GM12878 (cell line): ENCODE data around the gene FAM98C. TPM values are rescaled to one million over a fixed set of nuclear protein-coding genes. Genes with fewer than 3 reads are reported as not detected.

Experiments
- ATAC-seq: fragments of 200-7000 bp; cut with Tn5 transposase; 3 replicates; pipeline ENCODE4 v1.9.1; 2020; ENCODE audit warnings: mild to moderate bottlenecking, moderate library complexity
- BruUV-seq: library from RNA; stranded (reverse); fragments of 400-500 nt; replicated peaks from 2 replicates; lab custom pipeline; 2021; lab: Mats Ljungman, UMichigan
- CTCF ChIA-PET: fragments of 300-600 bp; sonication (Branson Sonifier 250); formaldehyde crosslinking; extraction: SDS; loops from one replicate; lab custom pipeline; 2021; ENCODE audit warnings: inconsistent platforms; lab: Yijun Ruan, JAX
- POLR2A ChIA-PET: fragments of 350-600 bp; formaldehyde crosslinking; extraction: SDS; loops from one replicate; lab custom pipeline; 2021; ENCODE audit warnings: inconsistent platforms; lab: Charles Lee
- RAD21 ChIA-PET: fragments of 300-600 bp; sonication (Branson Sonifier 250); formaldehyde crosslinking; loops from one replicate; lab custom pipeline; 2023; ENCODE audit warnings: antibody characterized with exemption; ENCODE audit not compliant: unreplicated experiment; lab: Charles Lee
- SMC1A ChIA-PET: fragments of 300-600 bp; sonication (Branson Sonifier 250); formaldehyde crosslinking; loops from one replicate; lab custom pipeline; 2023; ENCODE audit not compliant: unreplicated experiment, uncharacterized antibody; lab: Charles Lee
- DNase-seq: peaks from one replicate; pipeline ENCODE4 v3.0.0-alpha.2; 2011; ENCODE audit warnings: low read depth, low spot score
- FAIRE-seq: peaks from 3 replicates; lab custom pipeline; 2011; peaks lifted over from hg19 to GRCh38; lab: Jason Lieb, UNC
- H2AFZ ChIP-seq: 2 replicates; pipeline ENCODE4 v1.6.0; 2011; ENCODE audit warnings: low read depth, low read length, control low read depth; ENCODE audit not compliant: control insufficient read depth
- H3K27ac ChIP-seq: 2 replicates; pipeline ENCODE4 v1.5.1; 2011; ENCODE audit warnings: control low read depth; ENCODE audit not compliant: control insufficient read depth, insufficient read depth
- H3K27me3 ChIP-seq, 2 experiments: replicated peaks in 1 of 2; 2 replicates each; pipeline versions ENCODE4 v1.6.0 to v1.6.1; 2011; ENCODE audit warnings: low read length in 1 of 2; ENCODE audit not compliant: control insufficient read depth in 2 of 2, insufficient read depth in 2 of 2
- H3K36me3 ChIP-seq, 2 experiments: 2 replicates each; pipeline ENCODE4 v1.5.1; 2011; ENCODE audit warnings: low read length in 1 of 2; ENCODE audit not compliant: control insufficient read depth in 2 of 2, insufficient read depth in 2 of 2
- H3K4me1 ChIP-seq: 2 replicates; pipeline ENCODE4 v1.6.1; 2011; ENCODE audit warnings: mild to moderate bottlenecking, low read length, moderate library complexity, mixed read lengths; ENCODE audit not compliant: control insufficient read depth, insufficient read depth
- H3K4me2 ChIP-seq: 2 replicates; pipeline ENCODE4 v1.6.0; 2011; ENCODE audit warnings: control low read depth; ENCODE audit not compliant: control insufficient read depth, insufficient read depth
- H3K4me3 ChIP-seq: fragments of 200-600 bp; sonication (generic); 2 replicates; pipeline ENCODE4 v1.5.1; 2016
- H3K79me2 ChIP-seq: 2 replicates; pipeline ENCODE4 v1.6.0; 2011; ENCODE audit warnings: low read length; ENCODE audit not compliant: control insufficient read depth, insufficient read depth
- H3K9ac ChIP-seq: 2 replicates; pipeline ENCODE4 v1.8.0; 2011; ENCODE audit warnings: low read length, control low read depth, mixed read lengths; ENCODE audit not compliant: control insufficient read depth, insufficient read depth
- H3K9me3 ChIP-seq: replicated peaks from 3 replicates; pipeline ENCODE4 v1.5.1; 2011; ENCODE audit warnings: mild to moderate bottlenecking, low read length; ENCODE audit not compliant: control insufficient read depth, insufficient read depth
- H4K20me1 ChIP-seq: 2 replicates; pipeline ENCODE4 v1.6.0; 2011; ENCODE audit not compliant: control insufficient read depth, insufficient read depth
- CBX3 ChIP-seq: fragments of 200-600 bp; sonication (generic); IDR thresholded peaks from 2 replicates; pipeline ENCODE4 v1.6.1; 2016; ENCODE audit warnings: low read depth, borderline replicate concordance
- CHD2 ChIP-seq: IDR thresholded peaks from 2 replicates; pipeline ENCODE4 v1.6.1; 2011; ENCODE audit warnings: low read depth, low read length, improper control_type of control experiment, borderline replicate concordance
- E2F4 ChIP-seq: IDR thresholded peaks from 2 replicates; pipeline ENCODE4 v1.6.1; 2012; ENCODE audit warnings: low read depth, low read length, improper control_type of control experiment
- GABPA ChIP-seq: IDR thresholded peaks from 2 replicates; pipeline ENCODE4 v1.6.1; 2014; ENCODE audit warnings: antibody characterized with exemption, low read depth, mild to moderate bottlenecking, inconsistent platforms
- HDAC2 ChIP-seq: fragments of 200-600 bp; sonication (generic); IDR thresholded peaks from 2 replicates; pipeline ENCODE4 v1.6.1; 2017
- IRF4 ChIP-seq: IDR thresholded peaks from 2 replicates; pipeline ENCODE4 v1.6.1; 2011; ENCODE audit warnings: low read depth, low read length
- MXI1 ChIP-seq: fragments of 150-350 bp; IDR thresholded peaks from 2 replicates; pipeline ENCODE4 v1.6.1; 2011; ENCODE audit warnings: low read depth, mild to moderate bottlenecking, inconsistent platforms, low read length, improper control_type of control experiment
- NRF1 ChIP-seq: conservative IDR thresholded peaks from 2 replicates; pipeline ENCODE4 v1.6.1; 2011; ENCODE audit warnings: mild to moderate bottlenecking, low read depth, low read length, improper control_type of control experiment
- PML ChIP-seq: IDR thresholded peaks from 2 replicates; pipeline ENCODE4 v1.6.1; 2012; ENCODE audit warnings: low read length, inconsistent platforms
- TCF12 ChIP-seq: IDR thresholded peaks from 2 replicates; pipeline ENCODE4 v1.6.1; 2011; ENCODE audit warnings: low read depth, mild to moderate bottlenecking, low read length
- WGBS: methylation state at CpG from one replicate; pipeline ENCODE4 v1.1.6; 2016; ENCODE audit warnings: low lambda C conversion rate; ENCODE audit not compliant: insufficient replicate concordance, insufficient coverage; ENCODE audit errors: missing lambda C conversion rate; 5-methylcytosine and 5-hydroxymethylcytosine counted together
- in situ Hi-C: fragments of 300-500 bp; cut with MboI; formaldehyde crosslinking; loops from 9 replicates; pipeline ENCODE4 v1.14.3; 2018; ENCODE audit warnings: mixed read lengths
- intact Hi-C: fragments of 100-400 bp; cut with micrococcal nuclease; formaldehyde crosslinking; loops from one replicate; pipeline ENCODE4 v1.14.2; 2022; ENCODE audit not compliant: unreplicated experiment
- polyA plus RNA-seq, 11 experiments: library from polyadenylated mRNA; depleted of rRNA in 4 of 11; unstranded in 6 of 11; stranded (reverse) in 5 of 11; fragments of >200 nt; fragmentation: Nextera tagmentation in 4 of 11; fragmentation: Illumina TruSeq in 1 of 11; extraction: Ambion mirVana in 4 of 11; extraction: Trizol in 1 of 11; gene quantifications; 1 replicate in 1 of 11; 2 replicates in 10 of 11; pipeline versions ENCODE4 v1.2.1 to v1.2.3, GENCODE V29; 2011 to 2016; ENCODE audit warnings: inconsistent platforms in 2 of 11, missing spikeins in 2 of 11, low read depth in 1 of 11
- total RNA-seq, 4 experiments: library from RNA; depleted of rRNA in 3 of 4; stranded (reverse); fragments of >200 nt in 3 of 4; fragmentation: Illumina TruSeq in 1 of 4; extraction: Trizol in 1 of 4; gene quantifications; 2 replicates each; pipeline versions ENCODE4 v1.2.1 to v1.2.3, GENCODE V29; 2013 to 2021
- TF ChIP-seq, protein P1 (sequence below): fragments of 450-650 bp; IDR thresholded peaks from 2 replicates; pipeline ENCODE4 v1.6.1; 2017; ENCODE audit warnings: borderline replicate concordance
- TF ChIP-seq, protein P2 (sequence below): fragments of 450-650 bp; formaldehyde crosslinking; IDR thresholded peaks from 2 replicates; pipeline ENCODE4 v1.4.0; 2020; ENCODE audit warnings: mild to moderate bottlenecking, moderate library complexity
- TF ChIP-seq, protein P3 (sequence below): fragments of 450-650 bp; IDR thresholded peaks from 2 replicates; pipeline ENCODE4 v1.6.1; 2016; ENCODE audit warnings: mild to moderate bottlenecking
- TF ChIP-seq, protein P4 (sequence below): IDR thresholded peaks from 2 replicates; pipeline ENCODE4 v1.6.1; 2011; ENCODE audit warnings: borderline replicate concordance, low read depth, mild to moderate bottlenecking, moderate library complexity, low read length; ENCODE audit not compliant: insufficient read depth, poor library complexity, severe bottlenecking

FAM98C gene
- total and polyA plus RNA-seq, 10 of the 15 experiments (the other 5 are each of a cell fraction or from before 2014, with no cell fraction given): 1.4 to 17.2 (median 9.5) TPM

- ChIA-PET SMC1A (no interaction called here), CTCF (no interaction called here), RAD21 (no interaction called here), POLR2A (interaction anchor here (1.4 kb wide), 1 partner anchor 16 kb away, joined by 5 read pairs; the partner anchor contains the start of gene FAM98C)
- Histone ChIP-seq H3K79me2 (no peaks in the 10 kb centered on the region), H3K4me3 (no peak overlapping the region), H3K27ac (no peak overlapping the region), H3K4me1 (peaks cover 12% of the 10 kb centered on the region), H3K4me2 (no peak overlapping the region; the same call in 1 of the 2 replicates), H3K36me3 (peaks cover 6 to 10% of the 10 kb centered on the region in 2 experiments; a peak in 3 of 4 replicates), H2AFZ (no peak overlapping the region), H4K20me1 (no peaks in the 10 kb centered on the region; the same call in 1 of the 2 replicates), H3K9ac (no peak overlapping the region), H3K27me3 (no peaks in the 10 kb centered on the region; a peak in 1 of 4 replicates), H3K9me3 (no peaks in the 10 kb centered on the region)
- no peak for ATAC-seq
- in situ Hi-C loops: no loop called here
- intact Hi-C loops: loop anchor here (5.0 kb wide), 1 partner anchor 154 kb away; no protein-coding TSS in a partner anchor
- no TSS peak for BruUV-seq
- 76% methylated on average over 57 of the region's 61 CpGs for WGBS
- FAIRE-seq: no peak
- no peak for DNase-seq
- TF ChIP-seq TCF12: no peak
- TF ChIP-seq, protein P1, sequence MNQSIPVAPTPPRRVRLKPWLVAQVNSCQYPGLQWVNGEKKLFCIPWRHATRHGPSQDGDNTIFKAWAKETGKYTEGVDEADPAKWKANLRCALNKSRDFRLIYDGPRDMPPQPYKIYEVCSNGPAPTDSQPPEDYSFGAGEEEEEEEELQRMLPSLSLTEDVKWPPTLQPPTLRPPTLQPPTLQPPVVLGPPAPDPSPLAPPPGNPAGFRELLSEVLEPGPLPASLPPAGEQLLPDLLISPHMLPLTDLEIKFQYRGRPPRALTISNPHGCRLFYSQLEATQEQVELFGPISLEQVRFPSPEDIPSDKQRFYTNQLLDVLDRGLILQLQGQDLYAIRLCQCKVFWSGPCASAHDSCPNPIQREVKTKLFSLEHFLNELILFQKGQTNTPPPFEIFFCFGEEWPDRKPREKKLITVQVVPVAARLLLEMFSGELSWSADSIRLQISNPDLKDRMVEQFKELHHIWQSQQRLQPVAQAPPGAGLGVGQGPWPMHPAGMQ: no peak
- no peak for TF ChIP-seq IRF4
- no peak for TF ChIP-seq GABPA
- no peak for TF ChIP-seq CBX3
- TF ChIP-seq, protein P2, sequence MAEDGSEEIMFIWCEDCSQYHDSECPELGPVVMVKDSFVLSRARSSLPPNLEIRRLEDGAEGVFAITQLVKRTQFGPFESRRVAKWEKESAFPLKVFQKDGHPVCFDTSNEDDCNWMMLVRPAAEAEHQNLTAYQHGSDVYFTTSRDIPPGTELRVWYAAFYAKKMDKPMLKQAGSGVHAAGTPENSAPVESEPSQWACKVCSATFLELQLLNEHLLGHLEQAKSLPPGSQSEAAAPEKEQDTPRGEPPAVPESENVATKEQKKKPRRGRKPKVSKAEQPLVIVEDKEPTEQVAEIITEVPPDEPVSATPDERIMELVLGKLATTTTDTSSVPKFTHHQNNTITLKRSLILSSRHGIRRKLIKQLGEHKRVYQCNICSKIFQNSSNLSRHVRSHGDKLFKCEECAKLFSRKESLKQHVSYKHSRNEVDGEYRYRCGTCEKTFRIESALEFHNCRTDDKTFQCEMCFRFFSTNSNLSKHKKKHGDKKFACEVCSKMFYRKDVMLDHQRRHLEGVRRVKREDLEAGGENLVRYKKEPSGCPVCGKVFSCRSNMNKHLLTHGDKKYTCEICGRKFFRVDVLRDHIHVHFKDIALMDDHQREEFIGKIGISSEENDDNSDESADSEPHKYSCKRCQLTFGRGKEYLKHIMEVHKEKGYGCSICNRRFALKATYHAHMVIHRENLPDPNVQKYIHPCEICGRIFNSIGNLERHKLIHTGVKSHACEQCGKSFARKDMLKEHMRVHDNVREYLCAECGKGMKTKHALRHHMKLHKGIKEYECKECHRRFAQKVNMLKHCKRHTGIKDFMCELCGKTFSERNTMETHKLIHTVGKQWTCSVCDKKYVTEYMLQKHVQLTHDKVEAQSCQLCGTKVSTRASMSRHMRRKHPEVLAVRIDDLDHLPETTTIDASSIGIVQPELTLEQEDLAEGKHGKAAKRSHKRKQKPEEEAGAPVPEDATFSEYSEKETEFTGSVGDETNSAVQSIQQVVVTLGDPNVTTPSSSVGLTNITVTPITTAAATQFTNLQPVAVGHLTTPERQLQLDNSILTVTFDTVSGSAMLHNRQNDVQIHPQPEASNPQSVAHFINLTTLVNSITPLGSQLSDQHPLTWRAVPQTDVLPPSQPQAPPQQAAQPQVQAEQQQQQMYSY (CRISPR knock-in tag): no peak
- TF ChIP-seq, protein P3, sequence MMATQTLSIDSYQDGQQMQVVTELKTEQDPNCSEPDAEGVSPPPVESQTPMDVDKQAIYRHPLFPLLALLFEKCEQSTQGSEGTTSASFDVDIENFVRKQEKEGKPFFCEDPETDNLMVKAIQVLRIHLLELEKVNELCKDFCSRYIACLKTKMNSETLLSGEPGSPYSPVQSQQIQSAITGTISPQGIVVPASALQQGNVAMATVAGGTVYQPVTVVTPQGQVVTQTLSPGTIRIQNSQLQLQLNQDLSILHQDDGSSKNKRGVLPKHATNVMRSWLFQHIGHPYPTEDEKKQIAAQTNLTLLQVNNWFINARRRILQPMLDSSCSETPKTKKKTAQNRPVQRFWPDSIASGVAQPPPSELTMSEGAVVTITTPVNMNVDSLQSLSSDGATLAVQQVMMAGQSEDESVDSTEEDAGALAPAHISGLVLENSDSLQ: no peak
- TF ChIP-seq CHD2: no peak
- TF ChIP-seq HDAC2: no peak
- TF ChIP-seq, protein P4, sequence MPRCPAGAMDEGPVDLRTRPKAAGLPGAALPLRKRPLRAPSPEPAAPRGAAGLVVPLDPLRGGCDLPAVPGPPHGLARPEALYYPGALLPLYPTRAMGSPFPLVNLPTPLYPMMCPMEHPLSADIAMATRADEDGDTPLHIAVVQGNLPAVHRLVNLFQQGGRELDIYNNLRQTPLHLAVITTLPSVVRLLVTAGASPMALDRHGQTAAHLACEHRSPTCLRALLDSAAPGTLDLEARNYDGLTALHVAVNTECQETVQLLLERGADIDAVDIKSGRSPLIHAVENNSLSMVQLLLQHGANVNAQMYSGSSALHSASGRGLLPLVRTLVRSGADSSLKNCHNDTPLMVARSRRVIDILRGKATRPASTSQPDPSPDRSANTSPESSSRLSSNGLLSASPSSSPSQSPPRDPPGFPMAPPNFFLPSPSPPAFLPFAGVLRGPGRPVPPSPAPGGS: no peak
- TF ChIP-seq NRF1: no peak
- no peak for TF ChIP-seq PML
- no peak for TF ChIP-seq E2F4
- TF ChIP-seq MXI1: no peak
These were observed 16.5 kb upstream of the FAM98C start for GRCh38 chr19:38386300-38386970.
